Fibroblast of villous mesenchyme (primary cell): Measurements from ENCODE around the gene LINGO4. TPM values are rescaled to one million over a fixed set of nuclear protein-coding genes. Genes with fewer than 3 reads are reported as not detected.

Source experiments
- DNase-seq: peaks from one replicate; pipeline ENCODE4 v3.0.0-alpha.2; 2010; ENCODE audit warnings: low read depth
- H3K4me3 ChIP-seq: 2 replicates; pipeline ENCODE4 v1.5.1; 2011; ENCODE audit warnings: low read depth, mild to moderate bottlenecking, low read length
- CTCF ChIP-seq: IDR thresholded peaks from 2 replicates; pipeline ENCODE4 v1.5.1; 2012; ENCODE audit warnings: low read depth, mild to moderate bottlenecking, low read length; ENCODE audit not compliant: insufficient read depth
- total RNA-seq: library from RNA; depleted of rRNA; stranded (reverse); fragments of >200 nt; gene quantifications from 2 replicates; pipeline ENCODE4 v1.2.3, GENCODE V29; 2012

LINGO4 gene
- total RNA-seq, 1 donor: not detected

GRCh38 chr1:151801846-151802245 is 3.4 kb downstream of the LINGO4 start:
- no peak for TF ChIP-seq CTCF
- H3K4me3 ChIP-seq: no peak overlapping the region
- DNase-seq: no peak

DNA sequence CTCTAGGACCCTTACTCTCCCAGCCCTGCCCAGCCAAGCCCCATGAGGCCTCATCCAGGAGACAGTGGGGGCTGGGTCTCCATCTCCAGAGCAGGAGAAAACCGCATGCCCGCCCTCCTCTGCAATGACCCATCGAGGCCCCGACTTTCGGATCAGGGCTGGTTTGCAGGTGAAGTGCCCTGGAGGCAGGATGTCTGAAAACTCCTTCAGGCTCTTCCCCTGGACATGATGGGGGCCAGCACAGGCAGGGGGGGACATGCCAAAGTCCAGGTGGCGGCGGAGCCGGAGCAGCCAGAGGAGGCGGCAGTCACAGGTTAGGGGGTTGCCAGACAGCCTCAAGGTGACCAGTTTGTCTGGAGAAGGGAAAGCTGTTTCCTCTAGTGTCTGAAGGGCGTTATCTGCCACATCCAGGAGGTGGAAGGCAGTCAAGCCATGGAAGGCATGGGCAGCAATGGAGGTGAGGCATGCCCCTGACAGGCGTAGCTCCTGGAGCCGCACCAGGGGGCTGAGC is 3.9 kb downstream of the LINGO4 start:
- no peak for TF ChIP-seq CTCF
- H3K4me3 ChIP-seq: no peak overlapping the region
- no peak for DNase-seq

GRCh38 chr1:151800830-151801229 is 4.4 kb downstream of the LINGO4 start:
- TF ChIP-seq CTCF: no peak

DNA sequence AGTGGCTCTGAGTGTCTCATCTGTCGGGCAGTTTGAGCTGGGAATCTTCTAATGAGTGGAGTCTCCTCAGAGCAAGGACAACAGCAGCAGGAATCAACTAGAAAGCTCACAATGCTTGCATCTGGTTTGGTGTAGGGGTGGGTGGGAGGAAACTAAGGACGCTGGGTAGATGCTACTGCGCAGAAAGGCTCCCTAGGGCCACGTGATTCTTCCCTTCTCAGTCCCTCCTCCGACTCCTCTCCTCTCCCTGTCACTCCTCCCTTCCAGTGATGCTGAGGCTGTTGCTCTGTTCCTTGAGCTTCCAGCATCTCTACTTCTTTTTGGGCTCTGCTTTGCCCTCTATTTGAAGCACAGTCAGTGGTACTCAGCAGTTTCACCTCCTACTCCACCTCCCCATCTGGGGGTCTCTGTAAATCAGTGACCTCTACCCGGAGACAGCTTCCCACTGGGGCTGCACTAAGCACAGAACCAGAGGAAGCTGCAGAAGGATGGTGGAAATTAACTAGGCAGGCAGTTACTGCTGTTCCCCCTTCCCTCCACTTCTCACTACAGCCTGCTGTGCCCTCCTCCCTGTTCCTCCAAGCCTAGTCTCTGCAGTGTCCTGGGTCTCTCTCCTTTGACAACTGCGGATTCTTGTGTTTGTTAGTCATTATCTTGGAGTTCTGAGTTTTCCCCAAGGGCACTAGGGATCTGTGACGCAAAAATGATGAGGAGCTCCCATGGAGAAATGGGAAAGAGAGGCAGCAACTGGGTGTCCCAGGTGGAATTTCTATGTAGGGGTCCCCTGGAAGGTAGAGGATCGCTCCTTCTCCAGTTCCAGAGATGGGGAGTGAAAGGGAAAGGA is 5.8 kb downstream of the LINGO4 start:
- DNase-seq: no peak
- TF ChIP-seq CTCF: no peak
- H3K4me3 ChIP-seq: no peak overlapping the region

More at GRCh38 chr1:151800830-151801229, 4.4 kb downstream of the LINGO4 start:
- no peak for DNase-seq
- H3K4me3 ChIP-seq: no peak overlapping the region

DNA sequence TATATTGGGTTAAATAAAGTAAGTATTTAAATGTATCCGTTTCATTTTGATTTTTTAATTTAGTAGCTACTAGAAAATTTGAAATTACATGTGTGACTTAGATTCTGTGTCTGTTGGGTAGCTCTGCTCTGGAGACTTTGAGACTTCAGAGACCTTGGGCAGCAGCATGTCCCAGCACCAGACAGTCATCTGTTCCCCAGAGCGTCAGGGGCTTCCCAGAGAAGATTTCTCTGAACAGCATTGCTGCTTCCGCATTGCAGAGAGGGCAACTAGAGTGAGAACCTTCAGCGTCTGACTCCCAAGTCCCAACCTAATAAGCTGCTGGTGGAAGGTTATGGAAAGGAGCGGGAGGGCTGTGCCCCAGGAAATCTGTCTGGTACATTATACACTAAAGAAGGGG is 6.6 kb downstream of the LINGO4 start:
- DNase-seq: no peak
- no peak for TF ChIP-seq CTCF
- no peak overlapping the region for H3K4me3 ChIP-seq

GRCh38 chr1:151790940-151791651 is 14.1 kb downstream of the LINGO4 start:
- DNase-seq: peak; percentile 10
- no peak for TF ChIP-seq CTCF
- H3K4me3 ChIP-seq: peak overlapping the region; percentile 69
